MCF 10A (cell line): ENCODE results near the gene ZNF236. TPM values are rescaled to one million over a fixed set of nuclear protein-coding genes. Genes with fewer than 3 reads are reported as not detected.

Experiments
- BruUV-seq: library from RNA; stranded (reverse); fragments of 400-500 nt; replicated peaks from 2 replicates; lab custom pipeline; 2021; lab: Mats Ljungman, UMichigan
- CTCF ChIA-PET: fragments of 300-600 bp; sonication (Branson Sonifier 250); formaldehyde crosslinking; extraction: SDS; loops from one replicate; lab custom pipeline; 2021; ENCODE audit warnings: antibody characterized with exemption, inconsistent platforms; lab: Yijun Ruan, JAX
- POLR2A ChIA-PET: fragments of 300-600, 350-650 bp; sonication (Branson Sonifier 250); formaldehyde crosslinking; extraction: SDS; loops from one replicate; lab custom pipeline; 2020; ENCODE audit warnings: antibody characterized with exemption, inconsistent platforms; lab: Yijun Ruan, JAX
- DNase-seq: peaks from one replicate; pipeline ENCODE4 v3.0.0-alpha.2; 2018; ENCODE audit not compliant: unreplicated experiment
- H3K27ac Mint-ChIP-seq: one replicate; pipeline ENCODE4 v1.8.0; 2022; ENCODE audit warnings: mild to moderate bottlenecking, low read depth, mixed read lengths; ENCODE audit not compliant: unreplicated experiment
- H3K27me3 Mint-ChIP-seq: one replicate; pipeline ENCODE4 v1.8.0; 2022; ENCODE audit warnings: mixed read lengths; ENCODE audit not compliant: insufficient read depth, unreplicated experiment
- H3K36me3 Mint-ChIP-seq: one replicate; pipeline ENCODE4 v1.8.0; 2022; ENCODE audit warnings: mild to moderate bottlenecking, moderate library complexity, mixed read lengths; ENCODE audit not compliant: insufficient read depth, unreplicated experiment
- H3K4me1 Mint-ChIP-seq: one replicate; pipeline ENCODE4 v1.8.0; 2022; ENCODE audit warnings: mixed read lengths; ENCODE audit not compliant: insufficient read depth, unreplicated experiment
- H3K4me3 Mint-ChIP-seq: one replicate; pipeline ENCODE4 v1.8.0; 2022; ENCODE audit warnings: mild to moderate bottlenecking, moderate library complexity, mixed read lengths; ENCODE audit not compliant: unreplicated experiment
- H3K9me3 Mint-ChIP-seq: one replicate; pipeline ENCODE4 v1.8.0; 2022; ENCODE audit warnings: mixed read lengths; ENCODE audit not compliant: unreplicated experiment
- intact Hi-C: fragments of 100-400 bp; cut with micrococcal nuclease; formaldehyde crosslinking; loops from 2 replicates; pipeline ENCODE4 v1.14.1; 2022
- total RNA-seq: library from RNA; stranded (reverse); gene quantifications from 2 replicates; pipeline ENCODE4 v1.2.3, GENCODE V29; 2022
- TF ChIP-seq, protein P1 (sequence below): fragments of 200-600 bp; IDR thresholded peaks from one replicate; pipeline ENCODE4 v1.8.0; 2022; ENCODE audit warnings: antibody characterized with exemption, mild to moderate bottlenecking; ENCODE audit not compliant: unreplicated experiment

ZNF236 gene
- total RNA-seq, 1 experiment from 2014 or later = 15.3 TPM

DNA sequence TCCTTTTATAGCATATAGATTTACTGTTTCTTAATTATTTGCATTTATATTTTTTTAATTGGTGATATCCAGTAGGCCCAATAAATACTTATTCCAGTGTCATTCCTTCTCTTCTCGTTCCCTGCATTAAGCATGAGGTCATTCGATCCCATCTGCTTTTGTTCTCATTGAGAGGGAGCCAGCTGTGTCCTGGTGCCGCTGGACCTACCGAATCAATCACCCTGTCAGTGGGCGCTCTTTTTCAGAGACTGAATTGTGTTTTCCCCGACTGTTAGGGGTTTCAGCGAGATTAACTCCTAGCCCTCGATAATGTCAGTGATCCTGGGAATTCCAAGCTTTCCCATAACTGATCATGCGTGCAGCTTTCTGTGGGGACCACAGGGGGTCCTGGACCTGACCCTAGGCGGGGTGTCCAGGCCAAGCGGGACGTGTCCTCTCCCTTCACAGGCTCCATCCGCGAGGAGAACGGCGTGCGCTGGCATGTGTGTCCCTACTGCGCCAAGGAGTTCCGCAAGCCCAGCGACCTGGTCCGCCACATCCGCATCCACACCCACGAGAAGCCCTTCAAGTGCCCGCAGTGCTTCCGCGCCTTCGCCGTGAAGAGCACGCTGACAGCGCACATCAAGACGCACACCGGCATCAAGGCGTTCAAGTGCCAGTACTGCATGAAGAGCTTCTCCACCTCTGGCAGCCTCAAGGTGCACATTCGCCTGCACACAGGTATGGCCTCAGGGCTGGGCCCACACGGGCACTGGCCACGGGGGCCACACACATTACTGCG is 72.4 kb downstream of the ZNF236 start:
- Mint-ChIP-seq H3K4me3 (no peak overlapping the region), H3K27ac (no peak overlapping the region), H3K36me3 (peaks cover 39% of the 10 kb centered on the region), H3K9me3 (no peaks in the 10 kb centered on the region), H3K4me1 (no peaks in the 10 kb centered on the region), H3K27me3 (no peaks in the 10 kb centered on the region)
- TF ChIP-seq, protein P1, sequence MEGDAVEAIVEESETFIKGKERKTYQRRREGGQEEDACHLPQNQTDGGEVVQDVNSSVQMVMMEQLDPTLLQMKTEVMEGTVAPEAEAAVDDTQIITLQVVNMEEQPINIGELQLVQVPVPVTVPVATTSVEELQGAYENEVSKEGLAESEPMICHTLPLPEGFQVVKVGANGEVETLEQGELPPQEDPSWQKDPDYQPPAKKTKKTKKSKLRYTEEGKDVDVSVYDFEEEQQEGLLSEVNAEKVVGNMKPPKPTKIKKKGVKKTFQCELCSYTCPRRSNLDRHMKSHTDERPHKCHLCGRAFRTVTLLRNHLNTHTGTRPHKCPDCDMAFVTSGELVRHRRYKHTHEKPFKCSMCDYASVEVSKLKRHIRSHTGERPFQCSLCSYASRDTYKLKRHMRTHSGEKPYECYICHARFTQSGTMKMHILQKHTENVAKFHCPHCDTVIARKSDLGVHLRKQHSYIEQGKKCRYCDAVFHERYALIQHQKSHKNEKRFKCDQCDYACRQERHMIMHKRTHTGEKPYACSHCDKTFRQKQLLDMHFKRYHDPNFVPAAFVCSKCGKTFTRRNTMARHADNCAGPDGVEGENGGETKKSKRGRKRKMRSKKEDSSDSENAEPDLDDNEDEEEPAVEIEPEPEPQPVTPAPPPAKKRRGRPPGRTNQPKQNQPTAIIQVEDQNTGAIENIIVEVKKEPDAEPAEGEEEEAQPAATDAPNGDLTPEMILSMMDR = no peak
- intact Hi-C loops = no loop called here
- BruUV-seq = no TSS peak
- DNase-seq = no peak
- ChIA-PET POLR2A (no interaction called here), CTCF (interaction anchor here (0.7 kb wide), 1 partner anchor 416 kb away, joined by 3 read pairs; no protein-coding TSS in a partner anchor)

DNA sequence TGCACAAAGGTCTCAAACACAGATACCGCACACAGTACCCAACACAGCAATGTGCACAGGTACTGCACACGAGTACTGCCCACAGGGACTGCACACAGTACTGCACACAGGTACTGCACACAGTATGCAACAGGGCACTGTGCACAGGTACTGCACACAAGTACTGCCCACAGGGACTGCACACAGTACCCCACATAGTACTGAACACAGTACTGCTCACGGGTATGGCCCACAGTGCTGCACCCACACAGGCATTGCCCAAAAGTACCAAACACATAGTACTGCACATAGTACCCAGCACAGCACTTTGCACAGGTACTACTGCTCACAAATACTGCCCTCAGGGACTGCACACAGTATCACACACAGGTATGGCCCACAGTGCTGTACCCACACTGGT is 73.1 kb downstream of the ZNF236 start:
- no peak overlapping the region for H3K27ac Mint-ChIP-seq
- H3K4me3 Mint-ChIP-seq = no peak overlapping the region
- H3K9me3 Mint-ChIP-seq = no peaks in the 10 kb centered on the region
- ChIA-PET POLR2A (no interaction called here), CTCF (interaction anchor here (0.7 kb wide), 1 partner anchor 91 kb away, joined by 3 read pairs; no protein-coding TSS in a partner anchor)
- intact Hi-C loops = no loop called here
- DNase-seq = no peak
- H3K4me1 Mint-ChIP-seq = no peaks in the 10 kb centered on the region
- H3K36me3 Mint-ChIP-seq = peaks cover 39% of the 10 kb centered on the region
- BruUV-seq = no TSS peak
- no peaks in the 10 kb centered on the region for H3K27me3 Mint-ChIP-seq
- TF ChIP-seq, protein P1 = no peak

DNA sequence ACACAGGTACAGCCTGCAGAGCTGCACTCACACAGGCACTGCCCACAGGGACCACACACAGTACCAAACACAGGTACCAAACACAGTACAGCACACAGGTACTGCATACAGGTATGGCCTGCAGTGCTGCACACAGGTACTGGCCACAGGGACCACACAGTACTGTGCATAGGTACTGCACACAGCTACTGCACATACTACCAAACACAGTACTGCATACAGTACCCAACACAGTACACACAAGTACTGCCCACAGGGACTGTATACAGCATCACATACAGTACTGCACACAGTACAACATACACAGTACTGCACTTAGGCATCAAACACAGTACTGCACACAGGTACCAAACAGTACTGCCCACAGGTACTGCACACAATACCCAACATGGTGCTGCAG is 74.3 kb downstream of the ZNF236 start:
- H3K27ac Mint-ChIP-seq = no peak overlapping the region
- no peaks in the 10 kb centered on the region for H3K9me3 Mint-ChIP-seq
- no peaks in the 10 kb centered on the region for H3K4me1 Mint-ChIP-seq
- DNase-seq = no peak
- no TSS peak for BruUV-seq
- TF ChIP-seq, protein P1 = no peak
- H3K4me3 Mint-ChIP-seq = no peak overlapping the region
- H3K27me3 Mint-ChIP-seq = no peaks in the 10 kb centered on the region
- peaks cover 46% of the 10 kb centered on the region for H3K36me3 Mint-ChIP-seq
- POLR2A ChIA-PET = no interaction called here
- intact Hi-C loops = no loop called here
- CTCF ChIA-PET = no interaction called here

DNA sequence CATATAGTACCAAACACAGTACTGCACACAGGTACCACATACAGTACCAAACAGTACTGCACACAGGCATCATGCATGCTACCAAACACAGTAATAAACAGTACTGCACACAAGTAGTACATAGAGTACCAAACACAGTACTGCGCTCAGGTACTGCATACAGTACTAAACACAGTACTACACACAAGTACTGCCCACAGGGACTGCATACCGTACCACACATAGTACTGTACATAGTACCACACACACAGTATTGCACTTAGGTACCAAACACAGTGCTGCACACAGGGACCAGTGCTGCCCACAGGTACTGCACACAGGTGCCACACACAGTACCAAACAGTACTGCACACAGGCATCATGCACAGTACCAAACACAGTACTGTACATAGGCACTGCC is 74.9 kb downstream of the ZNF236 start:
- Mint-ChIP-seq H3K27ac (no peak overlapping the region), H3K4me3 (no peak overlapping the region), H3K9me3 (no peaks in the 10 kb centered on the region), H3K27me3 (no peaks in the 10 kb centered on the region), H3K36me3 (peaks cover 47% of the 10 kb centered on the region), H3K4me1 (no peaks in the 10 kb centered on the region)
- ChIA-PET POLR2A (no interaction called here), CTCF (no interaction called here)
- TF ChIP-seq, protein P1 = no peak
- DNase-seq = no peak
- no TSS peak for BruUV-seq
- intact Hi-C loops = no loop called here
